H1 (cell line): Measurements from ENCODE around the gene COL20A1.
"Not testable (repeated sequence)": the region's sequence is repeated elsewhere in the genome, so short reads cannot be mapped to it uniquely, and the experiment has no call there.

Experiments used
- CBX8 ChIP-seq: fragments of 300-800, 300-1000 bp; sonication (generic); IDR thresholded peaks from 2 replicates; pipeline ENCODE4 v1.7.1; 2016; ENCODE audit warnings: low read depth, low read length, borderline replicate concordance
- CTCF ChIP-seq, 3 experiments: IDR thresholded peaks; 1 replicate in 2 of 3; 2 replicates in 1 of 3; pipeline versions ENCODE4 v1.5.1 to v1.6.1; 2011; ENCODE audit warnings: low read length in 3 of 3, mild to moderate bottlenecking in 3 of 3, inconsistent platforms in 2 of 3, low read depth in 1 of 3, moderate library complexity in 1 of 3; ENCODE audit not compliant: insufficient read depth in 1 of 3; ENCODE audit errors: control extremely low read depth in 1 of 3
- EGR1 ChIP-seq: IDR thresholded peaks from 2 replicates; pipeline ENCODE4 v1.6.1; 2011; ENCODE audit warnings: low read depth, low read length, borderline replicate concordance
- FOSL1 ChIP-seq: IDR thresholded peaks from 2 replicates; pipeline ENCODE4 v1.6.1; 2011; ENCODE audit warnings: mild to moderate bottlenecking, low read depth, low read length, moderate library complexity; ENCODE audit not compliant: insufficient read depth
- POLR2A ChIP-seq, 2 experiments: IDR thresholded peaks; 1 replicate in 1 of 2; 2 replicates in 1 of 2; pipeline ENCODE4 v1.6.1; 2011; ENCODE audit warnings: low read depth in 2 of 2, low read length in 2 of 2, mild to moderate bottlenecking in 2 of 2; ENCODE audit errors: control extremely low read depth in 1 of 2
- POLR2AphosphoS5 ChIP-seq: IDR thresholded peaks from 2 replicates; pipeline ENCODE4 v1.6.1; 2011; ENCODE audit warnings: low read depth, low read length
- RAD21 ChIP-seq, 2 experiments: IDR thresholded peaks in 1 of 2; conservative IDR thresholded peaks in 1 of 2; 2 replicates each; pipeline ENCODE4 v1.6.1; 2011; ENCODE audit warnings: low read depth in 2 of 2, low read length in 2 of 2, improper control_type of control experiment in 1 of 2, inconsistent platforms in 1 of 2, mild to moderate bottlenecking in 1 of 2, moderate library complexity in 1 of 2
- RFX5 ChIP-seq: IDR thresholded peaks from 2 replicates; pipeline ENCODE4 v1.6.1; 2011; ENCODE audit warnings: low read depth, low read length, improper control_type of control experiment, borderline replicate concordance
- SIN3A ChIP-seq, 2 experiments: IDR thresholded peaks in 1 of 2; conservative IDR thresholded peaks in 1 of 2; 2 replicates each; pipeline ENCODE4 v1.6.1; 2011 to 2012; ENCODE audit warnings: low read length in 2 of 2, improper control_type of control experiment in 1 of 2, low read depth in 1 of 2, mild to moderate bottlenecking in 1 of 2
- SP1 ChIP-seq: IDR thresholded peaks from 2 replicates; pipeline ENCODE4 v1.6.1; 2011; ENCODE audit warnings: low read depth, low read length
- TCF12 ChIP-seq: IDR thresholded peaks from 2 replicates; pipeline ENCODE4 v1.6.1; 2011; ENCODE audit warnings: low read depth, mild to moderate bottlenecking, low read length
- TF ChIP-seq, protein P1 (sequence below): IDR thresholded peaks from 2 replicates; pipeline ENCODE4 v1.6.1; 2012; ENCODE audit warnings: inconsistent platforms

- TF ChIP-seq, protein P1, sequence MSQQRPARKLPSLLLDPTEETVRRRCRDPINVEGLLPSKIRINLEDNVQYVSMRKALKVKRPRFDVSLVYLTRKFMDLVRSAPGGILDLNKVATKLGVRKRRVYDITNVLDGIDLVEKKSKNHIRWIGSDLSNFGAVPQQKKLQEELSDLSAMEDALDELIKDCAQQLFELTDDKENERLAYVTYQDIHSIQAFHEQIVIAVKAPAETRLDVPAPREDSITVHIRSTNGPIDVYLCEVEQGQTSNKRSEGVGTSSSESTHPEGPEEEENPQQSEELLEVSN = not testable (repeated sequence)
- TF ChIP-seq CTCF (IDR thresholded peaks at IDR 0.05; ENCODE audit: control extremely low read depth in 1 of 3, insufficient read depth in 1 of 3, low read depth in 1 of 3, low read length in 3 of 3) (peak in 2 of 3 experiments; percentile 27 to 31; a peak in 2 of 4 replicates), RAD21 (IDR thresholded peaks at IDR 0.05 in 1 of 2, conservative IDR thresholded peaks at IDR 0.05 in 1 of 2; ENCODE audit: low read depth in 2 of 2, low read length in 2 of 2) (peak in 1 of 2 experiments; percentile 45; a peak in 2 of 4 replicates)
- TF ChIP-seq EGR1; RFX5; SP1; CBX8; TCF12; POLR2A (IDR thresholded peaks at IDR 0.05; ENCODE audit: control extremely low read depth in 1 of 2, low read depth in 2 of 2, low read length in 2 of 2); POLR2AphosphoS5; SIN3A (conservative IDR thresholded peaks at IDR 0.05 in 1 of 2, IDR thresholded peaks at IDR 0.05 in 1 of 2; ENCODE audit: low read depth in 1 of 2, low read length in 2 of 2); FOSL1: not testable (repeated sequence)
Observed at GRCh38 chr20:63251350-63251749, 41.6 kb upstream of the COL20A1 start.
